CD8-positive, alpha-beta memory T cell (primary cell): ENCODE results near the gene HSPG2. TPM values are rescaled to one million over a fixed set of nuclear protein-coding genes. Genes with fewer than 3 reads are reported as not detected.
"Not testable (repeated sequence)": the region's sequence is repeated elsewhere in the genome, so short reads cannot be mapped to it uniquely, and the experiment has no call there.

ENCODE experiments used
- CTCF ChIA-PET: fragments of 350-600 bp; sonication (Branson Sonifier 250); formaldehyde crosslinking; loops from one replicate; lab custom pipeline; 2021; ENCODE audit warnings: antibody characterized with exemption; lab: Charles Lee
- POLR2A ChIA-PET: fragments of 350-600 bp; sonication (Branson Sonifier 250); formaldehyde crosslinking; loops from one replicate; lab custom pipeline; 2021; ENCODE audit warnings: antibody characterized with exemption; lab: Charles Lee
- DNase-seq, 5 donors: peaks; one replicate each; pipeline versions ENCODE4 v3.0.0 to v3.0.0-alpha.2; 2020 to 2022; ENCODE audit warnings: mixed read lengths in 1 of 5
- H3K27ac ChIP-seq: one replicate; pipeline ENCODE4 v1.7.0; 2013; ENCODE audit warnings: low read depth, mild to moderate bottlenecking, low read length, moderate library complexity
- H3K27me3 ChIP-seq: 2 replicates; pipeline ENCODE4 v1.7.0; 2013; ENCODE audit warnings: low read length, mild to moderate bottlenecking; ENCODE audit not compliant: insufficient read depth, poor library complexity, severe bottlenecking
- H3K36me3 ChIP-seq: 2 replicates; pipeline ENCODE4 v1.7.0; 2013; ENCODE audit warnings: mild to moderate bottlenecking, low read length, moderate library complexity; ENCODE audit not compliant: insufficient read depth
- H3K4me1 ChIP-seq: 2 replicates; pipeline ENCODE4 v1.7.0; 2013; ENCODE audit warnings: mild to moderate bottlenecking, low read length, moderate library complexity; ENCODE audit not compliant: insufficient read depth
- H3K4me3 ChIP-seq: 2 replicates; pipeline ENCODE4 v1.7.0; 2013; ENCODE audit warnings: mild to moderate bottlenecking, low read length
- H3K9me3 ChIP-seq: 2 replicates; pipeline ENCODE4 v1.7.0; 2013; ENCODE audit warnings: mild to moderate bottlenecking, low read length
- H3K27ac Mint-ChIP-seq, 8 donors: one replicate each; pipeline ENCODE4 v1.8.0; 2020 to 2021; ENCODE audit warnings: mixed read lengths in 8 of 8, mild to moderate bottlenecking in 6 of 8, inconsistent platforms in 3 of 8, moderate library complexity in 3 of 8
- H3K27me3 Mint-ChIP-seq, 2 donors: one replicate each; pipeline ENCODE4 v1.8.0; 2020 to 2021; ENCODE audit warnings: mixed read lengths in 2 of 2, mild to moderate bottlenecking in 1 of 2, moderate library complexity in 1 of 2
- H3K36me3 Mint-ChIP-seq, 3 donors: one replicate each; pipeline ENCODE4 v1.8.0; 2020 to 2021; ENCODE audit warnings: mixed read lengths in 3 of 3, inconsistent platforms in 1 of 3, mild to moderate bottlenecking in 1 of 3
- H3K4me1 Mint-ChIP-seq, 3 donors: one replicate each; pipeline ENCODE4 v1.8.0; 2020 to 2021; ENCODE audit warnings: mixed read lengths in 3 of 3, inconsistent platforms in 1 of 3, mild to moderate bottlenecking in 1 of 3
- H3K4me3 Mint-ChIP-seq, 7 donors: one replicate each; pipeline ENCODE4 v1.8.0; 2020 to 2021; ENCODE audit warnings: mixed read lengths in 7 of 7, mild to moderate bottlenecking in 6 of 7, moderate library complexity in 4 of 7, inconsistent platforms in 2 of 7
- H3K9me3 Mint-ChIP-seq, 5 donors: one replicate each; pipeline ENCODE4 v1.8.0; 2020 to 2022; ENCODE audit warnings: mixed read lengths in 5 of 5, mild to moderate bottlenecking in 3 of 5, moderate library complexity in 2 of 5, inconsistent platforms in 1 of 5
- polyA plus RNA-seq: library from polyadenylated mRNA; unstranded; fragments of 300-500 nt; fragmentation: Illumina TruSeq; gene quantifications from one replicate; pipeline ENCODE4 v1.2.3, GENCODE V29; 2021
- total RNA-seq, 2 experiments: library from RNA; stranded (reverse); gene quantifications; one replicate each; pipeline ENCODE4 v1.2.3, GENCODE V29; 2021

The HSPG2 gene
- total and polyA plus RNA-seq, 3 experiments from 2014 or later = 0.24 to 0.72 TPM; not detected in 1

DNA sequence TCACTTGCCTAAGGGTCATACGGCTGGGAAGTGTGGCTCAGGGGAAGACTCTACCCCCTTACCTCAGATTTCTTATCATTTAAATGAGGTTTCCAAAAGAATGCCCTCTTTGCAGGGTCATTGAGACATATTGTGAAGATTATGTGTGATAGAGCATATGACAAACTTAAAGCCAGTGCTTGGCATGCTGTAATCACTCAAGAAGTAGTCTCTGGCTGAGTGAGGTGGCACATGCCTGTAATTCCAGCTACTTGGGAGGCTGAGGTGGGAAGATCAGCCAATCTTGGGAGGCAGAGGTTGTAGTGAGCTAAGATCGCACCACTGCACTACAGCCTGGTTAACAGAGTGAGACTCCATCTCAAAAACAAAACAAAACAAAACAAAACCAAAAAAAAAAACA lies 132.6 kb downstream of the HSPG2 start:
- no peak overlapping the region for H3K27ac Mint-ChIP-seq
- no peaks in the 10 kb centered on the region for H3K9me3 ChIP-seq
- no peaks in the 10 kb centered on the region for H3K36me3 ChIP-seq

DNA sequence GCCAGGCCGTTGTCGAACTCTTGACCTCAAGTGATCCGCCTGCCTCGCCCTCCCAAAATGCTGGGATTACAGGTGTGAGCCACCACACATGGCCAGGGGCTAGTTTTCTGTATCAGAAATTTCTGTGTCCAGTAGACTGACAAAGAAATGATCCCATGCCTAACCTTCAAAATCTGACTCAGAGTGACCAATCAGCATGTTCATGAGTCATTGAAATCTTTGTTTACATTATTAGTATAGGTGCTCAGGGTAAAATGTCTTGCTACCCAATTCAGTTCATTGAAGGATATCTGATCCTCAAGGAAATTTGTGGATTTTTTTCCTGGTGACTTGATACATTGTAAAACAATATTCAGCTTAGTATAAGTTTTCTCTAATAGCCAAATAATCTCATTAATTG lies 136.0 kb downstream of the HSPG2 start:
- Histone ChIP-seq H3K27me3 (no peaks in the 10 kb centered on the region), H3K36me3 (no peaks in the 10 kb centered on the region), H3K27ac (no peak overlapping the region), H3K4me1 (no peaks in the 10 kb centered on the region), H3K9me3 (no peaks in the 10 kb centered on the region), H3K4me3 (no peak overlapping the region)
- DNase-seq = no peak
- no peak overlapping the region for H3K4me3 Mint-ChIP-seq
- peaks cover 4 to 6% of the 10 kb centered on the region in 2 donors for H3K27me3 Mint-ChIP-seq
- no peaks in the 10 kb centered on the region for H3K9me3 Mint-ChIP-seq
- CTCF ChIA-PET = no interaction called here
- H3K4me1 Mint-ChIP-seq = no peaks in the 10 kb centered on the region
- POLR2A ChIA-PET = no interaction called here
- no peak overlapping the region for H3K27ac Mint-ChIP-seq
- H3K36me3 Mint-ChIP-seq = peaks cover 0 to 2% (median 0%) of the 10 kb centered on the region in 3 donors

More for the DNA sequence above, 132.6 kb downstream of the HSPG2 start:
- Mint-ChIP-seq H3K36me3 (peaks cover 0 to 2% (median 0%) of the 10 kb centered on the region in 3 donors), H3K4me1 (no peaks in the 10 kb centered on the region), H3K27me3 (peaks cover 4 to 6% of the 10 kb centered on the region in 2 donors), H3K4me3 (no peak overlapping the region), H3K9me3 (no peaks in the 10 kb centered on the region)
- Histone ChIP-seq H3K4me1 (no peaks in the 10 kb centered on the region), H3K4me3 (no peak overlapping the region), H3K27ac (no peak overlapping the region), H3K27me3 (no peaks in the 10 kb centered on the region)
- ChIA-PET POLR2A (no interaction called here), CTCF (no interaction called here)
- DNase-seq = no peak

DNA sequence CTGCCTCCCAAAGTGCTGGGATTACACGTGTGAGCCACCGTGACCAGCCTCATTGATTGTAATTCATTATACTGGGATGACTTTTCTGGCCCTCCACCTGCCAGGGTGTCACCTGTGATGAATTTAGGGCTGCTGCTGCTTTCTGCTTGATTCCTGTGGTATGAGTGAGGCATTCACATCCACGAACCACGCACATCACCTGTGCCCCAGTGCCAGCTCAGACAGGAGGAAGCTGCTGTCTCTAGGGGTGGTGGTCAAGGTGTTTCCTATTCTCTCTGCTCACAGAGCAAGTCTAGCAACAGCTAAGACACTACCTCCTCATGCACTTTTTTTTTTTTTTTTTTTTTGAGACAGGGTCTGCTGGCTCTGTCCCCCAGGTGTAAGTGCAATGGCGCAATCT lies 137.4 kb downstream of the HSPG2 start:
- H3K4me3 Mint-ChIP-seq = no peak overlapping the region
- no peak overlapping the region for H3K27ac Mint-ChIP-seq
- peaks cover 4 to 6% of the 10 kb centered on the region in 2 donors for H3K27me3 Mint-ChIP-seq
- no peaks in the 10 kb centered on the region for H3K4me1 ChIP-seq
- POLR2A ChIA-PET = no interaction called here
- H3K9me3 ChIP-seq = no peaks in the 10 kb centered on the region
- H3K36me3 ChIP-seq = no peaks in the 10 kb centered on the region
- no peaks in the 10 kb centered on the region for H3K27me3 ChIP-seq
- no peak overlapping the region for H3K27ac ChIP-seq
- no peak overlapping the region for H3K4me3 ChIP-seq
- H3K4me1 Mint-ChIP-seq = no peaks in the 10 kb centered on the region
- CTCF ChIA-PET = no interaction called here
- H3K36me3 Mint-ChIP-seq = peaks cover 0 to 5% (median 2%) of the 10 kb centered on the region in 3 donors
- DNase-seq = no peak
- no peaks in the 10 kb centered on the region for H3K9me3 Mint-ChIP-seq

DNA sequence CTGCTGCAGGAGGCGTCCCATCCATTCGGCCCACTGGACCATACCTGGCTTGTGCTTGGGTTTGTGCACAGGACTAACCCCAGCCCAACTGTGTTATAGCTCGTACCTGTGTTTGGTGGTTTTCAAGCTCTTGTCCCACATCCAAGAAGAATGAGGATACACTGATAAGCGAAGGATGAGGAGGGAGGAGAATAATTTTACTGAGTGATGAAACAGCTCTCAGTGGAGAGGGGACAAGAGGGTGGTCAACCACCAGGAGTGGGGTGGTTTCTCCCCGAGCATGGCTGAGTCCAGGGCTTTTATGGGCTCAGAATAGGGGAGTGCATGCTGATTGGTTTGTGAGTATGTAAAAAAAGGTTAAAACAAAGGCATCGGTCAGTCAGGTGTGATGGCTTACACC lies 142.0 kb downstream of the HSPG2 start:
- H3K4me1 ChIP-seq = no peaks in the 10 kb centered on the region
- H3K27me3 ChIP-seq = no peaks in the 10 kb centered on the region
- H3K9me3 ChIP-seq = no peaks in the 10 kb centered on the region
- no peaks in the 10 kb centered on the region for H3K36me3 ChIP-seq
- no peak overlapping the region for H3K4me3 ChIP-seq
- ChIA-PET CTCF (no interaction called here), POLR2A (no interaction called here)
- no peaks in the 10 kb centered on the region for H3K9me3 Mint-ChIP-seq
- no peak overlapping the region for H3K27ac ChIP-seq
- peaks cover 0 to 7% (median 0%) of the 10 kb centered on the region in 3 donors for H3K36me3 Mint-ChIP-seq
- H3K4me3 Mint-ChIP-seq = no peak overlapping the region
- H3K27ac Mint-ChIP-seq = no peak overlapping the region
- no peak for DNase-seq
- no peaks in the 10 kb centered on the region for H3K27me3 Mint-ChIP-seq
- H3K4me1 Mint-ChIP-seq = peaks cover 0 to 4% (median 0%) of the 10 kb centered on the region in 3 donors

DNA sequence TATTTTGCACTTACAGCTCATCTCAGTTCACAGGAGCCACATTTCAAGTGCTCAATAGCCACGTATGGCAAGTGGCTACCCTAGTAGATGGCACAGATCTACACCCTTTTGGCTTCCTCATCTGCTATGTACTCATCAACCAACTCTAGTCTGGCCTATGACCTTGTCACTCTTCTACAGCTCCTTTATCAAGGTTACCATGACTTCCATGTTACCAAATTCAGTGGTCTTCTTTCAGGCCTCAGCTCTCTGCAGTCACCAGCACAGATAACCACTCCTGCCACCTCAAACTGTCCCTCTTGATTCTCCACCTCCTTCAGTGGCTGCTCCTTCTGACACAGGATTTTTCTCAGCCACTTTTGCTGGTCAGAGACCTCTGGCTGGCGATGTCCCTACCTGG lies 142.5 kb downstream of the HSPG2 start:
- no peak overlapping the region for H3K27ac ChIP-seq
- Mint-ChIP-seq H3K4me3 (no peak overlapping the region), H3K4me1 (peaks cover 0 to 4% (median 0%) of the 10 kb centered on the region in 3 donors), H3K27me3 (no peaks in the 10 kb centered on the region), H3K36me3 (peaks cover 0 to 7% (median 0%) of the 10 kb centered on the region in 3 donors), H3K9me3 (no peaks in the 10 kb centered on the region), H3K27ac (no peak overlapping the region)
- no peak overlapping the region for H3K4me3 ChIP-seq
- H3K36me3 ChIP-seq = no peaks in the 10 kb centered on the region
- no peaks in the 10 kb centered on the region for H3K4me1 ChIP-seq
- H3K27me3 ChIP-seq = no peaks in the 10 kb centered on the region
- POLR2A ChIA-PET = no interaction called here
- DNase-seq = no peak
- CTCF ChIA-PET = no interaction called here
- no peaks in the 10 kb centered on the region for H3K9me3 ChIP-seq

DNA sequence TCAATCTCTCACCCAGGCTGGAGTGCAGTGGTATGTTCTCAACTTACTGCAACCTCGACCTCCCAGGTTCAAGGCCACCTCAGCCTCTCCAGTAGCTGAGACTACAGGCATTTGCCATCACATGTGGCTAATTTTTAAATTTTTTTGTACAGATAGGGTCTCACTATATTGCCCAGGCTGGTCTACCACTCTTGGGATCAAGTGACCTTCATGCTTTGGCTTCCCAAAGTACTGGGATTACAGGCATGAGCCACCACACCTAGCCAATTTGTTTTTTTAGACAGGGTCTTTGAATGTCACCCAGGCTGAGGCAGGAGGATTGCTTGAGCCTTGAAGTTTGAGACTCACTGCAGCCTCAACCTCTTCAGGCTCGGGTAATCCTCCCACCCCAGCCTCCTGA lies 144.0 kb downstream of the HSPG2 start:
- Histone ChIP-seq H3K27me3 (no peaks in the 10 kb centered on the region), H3K4me3 (no peak overlapping the region), H3K27ac (no peak overlapping the region), H3K4me1 (no peaks in the 10 kb centered on the region), H3K36me3 (no peaks in the 10 kb centered on the region), H3K9me3 (no peaks in the 10 kb centered on the region)
- CTCF ChIA-PET = no interaction called here
- Mint-ChIP-seq H3K36me3 (peaks cover 0 to 7% (median 0%) of the 10 kb centered on the region in 3 donors), H3K27me3 (peaks cover 0 to 4% of the 10 kb centered on the region in 2 donors), H3K27ac (no peak overlapping the region), H3K9me3 (no peaks in the 10 kb centered on the region), H3K4me1 (peaks cover 0 to 4% (median 0%) of the 10 kb centered on the region in 3 donors), H3K4me3 (no peak overlapping the region)
- DNase-seq = no peak
- POLR2A ChIA-PET = no interaction called here

DNA sequence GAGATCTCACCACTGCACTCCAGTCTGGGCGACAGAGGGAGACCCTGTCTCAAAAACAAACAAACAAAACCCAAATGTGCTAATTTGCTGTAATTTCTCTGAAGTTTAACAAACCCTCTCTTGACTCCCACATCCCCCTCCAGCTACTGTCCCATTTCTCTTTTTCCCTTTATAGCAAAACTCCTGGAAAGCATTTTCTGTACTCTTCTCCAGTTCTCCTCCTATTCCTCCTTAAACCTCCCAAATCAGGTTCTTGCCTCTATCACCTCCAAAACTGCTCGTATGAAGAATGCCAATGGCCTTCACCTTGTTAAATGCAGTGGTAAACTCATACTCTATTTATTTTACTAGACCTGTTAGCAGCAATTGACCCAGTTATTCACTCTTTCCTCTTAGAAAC lies 150.5 kb downstream of the HSPG2 start:
- Histone ChIP-seq H3K9me3 (no peaks in the 10 kb centered on the region), H3K27me3 (no peaks in the 10 kb centered on the region), H3K4me1 (peaks cover 10% of the 10 kb centered on the region), H3K4me3 (no peak overlapping the region), H3K36me3 (no peaks in the 10 kb centered on the region), H3K27ac (no peak overlapping the region)
- DNase-seq = no peak
- ChIA-PET POLR2A (no interaction called here), CTCF (no interaction called here)
- H3K36me3 Mint-ChIP-seq = peaks cover 0 to 14% (median 0%) of the 10 kb centered on the region in 3 donors
- H3K27ac Mint-ChIP-seq = peak overlapping the region in 1 of 8 donors; percentile 44
- H3K9me3 Mint-ChIP-seq = peaks cover 0 to 2% (median 0%) of the 10 kb centered on the region in 5 donors
- H3K4me1 Mint-ChIP-seq = peaks cover 9 to 20% (median 15%) of the 10 kb centered on the region in 3 donors
- H3K27me3 Mint-ChIP-seq = peaks cover 4 to 7% of the 10 kb centered on the region in 2 donors
- peak overlapping the region in 1 of 7 donors; percentile 71 for H3K4me3 Mint-ChIP-seq

DNA sequence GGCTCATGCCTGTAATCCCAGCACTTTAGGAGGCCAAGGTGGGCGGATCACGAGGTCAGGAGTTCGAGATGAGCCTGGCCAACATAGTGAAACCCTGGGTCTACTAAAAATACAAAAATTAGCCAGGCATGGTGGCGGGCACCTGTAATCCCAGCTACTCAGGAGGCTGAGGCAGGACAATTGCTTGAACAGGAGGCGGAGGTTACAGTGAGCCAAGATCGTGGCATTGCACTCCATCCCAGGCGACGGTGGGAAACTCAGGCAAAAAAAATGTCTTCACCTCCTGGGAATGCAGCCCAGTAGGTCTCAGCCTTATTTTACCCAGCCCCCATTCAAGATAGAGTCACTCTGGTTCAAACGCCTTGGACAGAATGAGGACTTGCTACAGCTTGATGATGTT lies 151.3 kb downstream of the HSPG2 start:
- H3K36me3 ChIP-seq, CTCF ChIA-PET, H3K9me3 ChIP-seq, H3K9me3 Mint-ChIP-seq, H3K27ac Mint-ChIP-seq, H3K4me3 ChIP-seq, DNase-seq, H3K27ac ChIP-seq, H3K27me3 ChIP-seq, POLR2A ChIA-PET, H3K27me3 Mint-ChIP-seq: not testable (repeated sequence)
- H3K4me1 Mint-ChIP-seq = peaks cover 9 to 20% (median 18%) of the 10 kb centered on the region in 3 donors
- peak overlapping the region in 1 of 7 donors; percentile 48 for H3K4me3 Mint-ChIP-seq
- H3K4me1 ChIP-seq = peaks cover 16% of the 10 kb centered on the region
- peaks cover 0 to 14% (median 0%) of the 10 kb centered on the region in 3 donors for H3K36me3 Mint-ChIP-seq
